Thyroid gland (tissue), 4 donors: ENCODE measurements around the gene FAM120AOS.

Experiments
- CTCF ChIP-seq, 6 experiments: fragments of 200-600 bp in 3 of 6; fragments of 450-650 bp in 3 of 6; sonication (generic) in 3 of 6; IDR thresholded peaks; one replicate each; pipeline ENCODE4 v1.5.1; 2016 to 2019; ENCODE audit warnings: antibody characterized with exemption in 6 of 6, mild to moderate bottlenecking in 2 of 6, inconsistent platforms in 1 of 6, moderate library complexity in 1 of 6
- POLR2A ChIP-seq, 2 donors: fragments of 450-650 bp; IDR thresholded peaks; one replicate each; pipeline ENCODE4 v1.6.1; 2017; ENCODE audit warnings: antibody characterized with exemption in 2 of 2, mild to moderate bottlenecking in 2 of 2, moderate library complexity in 1 of 2

- TF ChIP-seq CTCF (IDR thresholded peaks at IDR 0.05): no peak
- TF ChIP-seq POLR2A (IDR thresholded peaks at IDR 0.05): no peak
Measured at GRCh38 chr9:93440896-93441580, 12.3 kb downstream of the FAM120AOS start.
